Stimulated activated CD4-positive, alpha-beta T cell treated with anti-CD3 and anti-CD28 coated beads, Interleukin-1b, Interleukin-23, amount 100 ng/mL, for 4 hours (primary cell): ENCODE measurements around the gene ADNP.

Experiments used
- DNase-seq, 2 donors: peaks; one replicate each; pipeline ENCODE4 v3.0.0-alpha.2; 2020; ENCODE audit warnings: low read depth in 2 of 2

Gene ADNP

DNA sequence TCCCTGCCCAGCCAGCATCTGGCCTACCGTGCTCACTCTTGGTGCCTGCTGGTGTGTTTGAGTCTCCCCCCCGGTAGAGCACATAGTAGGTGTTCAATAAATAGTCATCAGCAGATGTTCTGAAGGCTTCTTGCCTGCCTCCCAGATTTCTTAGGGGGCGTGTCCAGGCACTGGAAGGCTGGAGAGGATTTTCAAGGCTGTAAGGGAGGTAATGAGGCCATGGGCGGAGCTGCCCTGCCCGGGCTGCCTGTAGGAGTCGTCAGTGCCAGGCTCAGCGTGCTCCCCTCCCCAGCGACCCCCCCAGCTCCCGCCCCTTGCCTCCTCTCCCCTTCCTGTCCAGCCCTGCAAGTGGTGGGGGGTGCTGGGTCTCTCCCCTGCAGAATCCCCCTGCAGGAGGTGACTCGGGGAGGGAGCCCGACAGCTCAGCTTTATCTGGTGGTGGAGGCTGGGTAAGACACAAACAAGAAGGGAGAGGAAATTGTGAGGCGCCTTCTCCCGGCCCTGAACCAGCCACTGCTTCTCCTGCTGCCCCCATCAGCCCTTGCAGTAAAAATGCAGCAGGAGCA lies 80.4 kb downstream of the ADNP start:
- DNase-seq: no peak

DNA sequence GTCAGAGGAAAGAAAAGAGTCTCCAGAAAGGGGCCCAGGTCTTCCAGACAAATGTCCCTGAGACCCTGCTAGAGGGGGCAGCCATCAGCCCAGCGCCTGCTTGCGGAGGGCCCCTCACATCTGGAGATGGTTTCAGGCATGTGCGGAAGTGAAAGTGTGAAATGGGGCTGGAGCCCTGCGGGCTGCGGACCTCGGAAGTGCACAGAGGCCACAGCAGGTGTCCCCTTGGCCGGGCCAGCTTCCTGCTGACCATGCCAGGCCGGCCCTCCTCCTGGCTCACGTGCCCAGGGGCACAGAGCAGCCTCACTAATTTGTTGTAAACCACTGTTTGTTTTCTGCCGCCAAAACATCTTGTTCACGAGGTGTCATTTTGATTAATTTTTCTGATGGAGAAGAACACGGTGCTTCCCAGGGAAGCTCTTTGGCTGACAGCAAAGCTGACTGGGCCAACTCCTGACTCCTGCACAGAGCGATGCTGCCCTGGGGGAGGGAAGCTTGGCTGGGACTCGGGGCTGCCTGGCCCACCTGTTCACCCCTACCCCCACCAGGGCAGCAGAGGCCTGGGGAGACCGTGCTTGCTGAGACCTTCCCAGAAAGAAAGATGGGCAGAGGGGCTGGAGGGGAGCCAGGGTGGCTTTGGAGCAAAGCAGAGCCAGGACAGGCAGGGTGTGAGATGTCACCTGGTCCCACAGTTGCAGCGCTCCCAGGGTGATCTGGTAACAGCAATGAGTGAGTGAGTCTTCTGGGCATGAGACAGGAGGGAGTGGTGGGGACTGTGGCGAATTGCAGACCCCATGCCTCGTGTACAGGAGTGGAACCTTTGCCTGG lies 82.2 kb downstream of the ADNP start:
- DNase-seq: no peak

DNA sequence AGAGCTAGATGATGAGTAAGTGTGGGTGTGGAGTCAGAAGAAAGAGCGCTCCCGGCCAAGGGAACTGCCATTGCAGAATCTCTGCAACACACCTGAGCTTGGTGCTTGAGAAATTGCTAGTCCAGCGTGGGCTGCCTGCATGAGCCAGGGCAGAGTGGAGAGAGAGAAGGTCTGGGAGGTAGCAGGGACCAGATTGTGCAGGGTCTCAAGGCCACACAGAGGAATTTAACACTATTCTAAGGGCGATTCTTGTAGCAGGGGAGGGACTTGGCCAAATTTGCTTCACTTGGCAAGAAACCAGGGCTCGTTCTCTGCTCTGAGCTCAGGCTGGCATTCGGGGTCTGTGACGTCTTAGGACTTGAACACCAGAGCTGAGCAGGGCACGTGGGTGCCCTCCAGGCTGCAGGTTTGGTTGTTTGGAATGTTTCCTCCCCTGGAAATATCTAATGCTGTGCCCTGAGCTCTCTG lies 82.9 kb downstream of the ADNP start:
- DNase-seq: no peak

DNA sequence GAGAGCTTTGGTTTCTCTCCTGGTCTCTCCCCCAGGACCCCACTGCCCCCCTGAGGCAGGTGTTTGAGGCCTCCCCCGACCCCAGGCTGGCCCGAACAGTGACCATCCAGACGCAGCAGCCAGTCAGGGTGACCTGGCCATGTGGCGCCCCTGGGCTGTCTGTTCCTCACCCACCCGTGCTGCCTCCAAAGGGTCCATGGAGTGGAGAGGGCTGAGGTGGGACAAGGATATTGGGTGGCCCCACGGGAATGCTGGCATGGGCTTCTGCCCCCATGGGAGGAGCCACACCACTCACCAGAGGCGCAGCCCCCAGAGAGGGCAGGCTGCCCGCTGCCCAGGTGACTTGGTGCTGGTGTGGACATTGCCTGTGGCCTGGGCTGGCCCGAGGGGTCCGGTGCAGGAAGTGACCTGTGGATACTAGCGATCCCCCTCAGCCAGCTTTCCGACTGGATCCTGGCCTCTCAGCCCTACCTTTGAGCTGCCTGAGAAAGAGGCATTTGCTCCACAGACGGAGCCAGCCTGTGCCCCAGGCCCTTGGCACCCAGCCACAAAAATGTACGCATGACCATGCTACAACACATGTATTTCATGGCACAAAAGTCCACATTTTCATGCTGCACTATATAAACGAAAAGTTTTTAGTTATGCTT lies 85.5 kb downstream of the ADNP start:
- DNase-seq: no peak

DNA sequence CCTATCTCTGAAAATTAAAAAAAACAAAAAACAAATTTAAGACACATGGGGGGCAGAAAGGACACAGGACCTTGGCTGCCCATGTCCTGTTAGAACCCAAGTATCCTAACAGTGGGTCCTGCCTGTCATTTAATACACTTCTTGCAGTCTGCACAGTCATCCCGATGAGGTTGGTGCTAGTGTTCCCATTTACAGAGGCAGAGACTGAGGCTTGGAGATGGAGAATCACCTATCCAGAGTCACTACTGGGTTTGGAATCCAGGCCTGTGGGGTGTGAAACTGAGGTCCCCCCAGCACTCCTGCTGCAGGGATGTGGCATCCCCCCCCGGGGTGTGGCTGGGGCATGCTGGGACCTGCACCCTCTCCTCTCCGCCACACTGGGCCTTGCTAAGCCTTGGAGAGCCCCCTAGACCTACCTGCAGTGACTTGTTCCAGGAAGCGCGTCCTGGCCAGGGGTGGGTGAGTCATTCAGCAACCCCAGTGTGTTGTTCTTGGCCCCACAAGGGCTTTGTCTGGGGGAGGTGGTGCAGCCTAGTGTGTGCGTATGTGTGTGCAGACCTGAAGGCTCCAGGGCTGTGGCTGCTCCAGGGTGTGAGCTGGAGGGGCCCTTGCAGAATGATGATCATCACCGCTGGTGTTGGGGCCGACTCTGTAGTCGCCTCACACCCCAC lies 86.7 kb downstream of the ADNP start:
- DNase-seq: no peak

DNA sequence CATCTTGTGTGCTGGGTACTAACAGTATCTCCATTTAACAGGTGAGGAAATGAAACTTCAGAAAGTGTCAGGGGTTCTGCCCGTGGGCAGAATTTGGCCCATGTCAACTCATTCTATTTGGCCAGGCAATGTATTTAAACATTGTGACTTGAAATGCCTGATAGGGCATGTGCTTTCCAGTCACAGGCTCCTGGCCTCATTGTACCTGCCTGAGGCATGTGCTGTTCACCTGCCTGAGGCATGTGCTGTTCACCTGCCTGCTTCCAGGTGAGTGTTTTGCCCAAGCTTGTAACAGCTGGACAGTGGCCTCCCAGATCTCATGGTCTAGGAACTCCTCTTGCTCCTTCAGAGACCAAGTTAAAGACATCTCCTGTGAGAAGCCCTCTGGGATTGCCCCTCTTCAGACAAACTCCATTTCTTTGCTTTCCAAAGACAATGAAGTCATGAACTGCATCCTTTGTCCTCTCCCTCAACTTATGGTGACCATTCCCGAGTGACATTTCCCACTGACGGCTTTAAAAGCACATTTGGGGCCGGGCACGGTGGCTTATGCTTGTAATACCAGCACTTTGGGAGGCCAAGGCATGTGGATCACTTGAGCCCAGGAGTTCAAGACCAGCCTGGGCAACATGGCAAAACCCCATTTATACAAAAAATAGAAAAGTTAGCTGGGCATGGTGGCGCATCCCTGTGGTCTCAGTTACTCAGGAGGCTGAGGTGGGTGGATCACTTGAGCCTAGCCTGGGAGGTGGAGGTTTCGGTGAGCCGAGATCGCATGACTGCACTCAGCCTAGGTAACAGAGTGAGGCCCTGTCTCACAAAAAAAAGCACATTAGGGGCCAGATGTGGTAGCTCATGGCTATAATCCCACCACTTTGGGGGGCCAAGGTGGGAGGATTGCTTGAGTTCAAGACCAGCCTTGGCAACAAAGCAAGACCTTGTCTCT lies 87.6 kb downstream of the ADNP start:
- no peak for DNase-seq

DNA sequence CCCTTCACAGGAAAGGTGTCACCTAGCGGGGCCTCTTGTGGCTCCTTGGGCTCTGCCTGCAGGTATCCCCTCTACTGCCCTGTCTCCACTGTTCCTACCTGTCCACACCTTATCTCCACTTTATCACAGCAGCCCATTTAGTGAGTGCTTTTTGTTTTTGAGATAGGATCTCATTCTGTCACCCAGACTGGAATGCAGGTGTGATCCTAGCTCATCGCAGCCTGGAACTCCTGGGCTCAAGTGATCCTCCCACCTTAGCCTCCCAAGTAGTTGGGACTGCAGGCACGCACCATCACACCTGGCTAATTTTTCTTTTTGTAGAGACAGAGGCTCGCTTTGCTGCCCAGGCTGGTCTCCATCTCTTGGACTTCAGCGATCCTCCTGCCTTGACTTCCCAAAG lies 88.4 kb downstream of the ADNP start:
- DNase-seq: no peak
